Type B pancreatic cell (in vitro differentiated cells): ENCODE measurements around the gene STAT1. TPM values are rescaled to one million over a fixed set of nuclear protein-coding genes. Genes with fewer than 3 reads are reported as not detected.
A peak's percentile ranks its signal among the peaks of the same experiment; 100 is the strongest.
"Not testable (repeated sequence)": the region's sequence is repeated elsewhere in the genome, so short reads cannot be mapped to it uniquely, and the experiment has no call there.

Source experiments
- DNase-seq: peaks from one replicate; pipeline ENCODE4 v3.0.0; 2021; ENCODE audit warnings: mixed read lengths; ENCODE audit not compliant: unreplicated experiment; ENCODE audit errors: extremely low spot score
- H3K27ac Mint-ChIP-seq: 2 replicates; pipeline ENCODE4 v1.8.0; 2021; ENCODE audit warnings: mild to moderate bottlenecking, mixed read lengths
- H3K27me3 Mint-ChIP-seq: 2 replicates; pipeline ENCODE4 v1.8.0; 2021; ENCODE audit warnings: mixed read lengths
- H3K36me3 Mint-ChIP-seq: 2 replicates; pipeline ENCODE4 v1.8.0; 2021; ENCODE audit warnings: mixed read lengths
- H3K4me1 Mint-ChIP-seq: one replicate; pipeline ENCODE4 v1.8.0; 2021; ENCODE audit warnings: mixed read lengths; ENCODE audit not compliant: unreplicated experiment
- H3K4me3 Mint-ChIP-seq: 2 replicates; pipeline ENCODE4 v1.8.0; 2021; ENCODE audit warnings: mild to moderate bottlenecking, mixed read lengths
- H3K9me3 Mint-ChIP-seq: 2 replicates; pipeline ENCODE4 v1.8.0; 2021; ENCODE audit warnings: mixed read lengths
- CTCF ChIP-seq: fragments of 200-600 bp; sonication (generic); conservative IDR thresholded peaks from 2 replicates; pipeline ENCODE4 v1.5.0; 2021; ENCODE audit warnings: antibody characterized with exemption, mild to moderate bottlenecking
- total RNA-seq: library from RNA; stranded (reverse); gene quantifications from 2 replicates; pipeline ENCODE4 v1.2.1, GENCODE V29; 2021; ENCODE audit warnings: low replicate concordance

The STAT1 gene
- total RNA-seq, 1 donor from 2014 or later: 52.8 TPM

DNA sequence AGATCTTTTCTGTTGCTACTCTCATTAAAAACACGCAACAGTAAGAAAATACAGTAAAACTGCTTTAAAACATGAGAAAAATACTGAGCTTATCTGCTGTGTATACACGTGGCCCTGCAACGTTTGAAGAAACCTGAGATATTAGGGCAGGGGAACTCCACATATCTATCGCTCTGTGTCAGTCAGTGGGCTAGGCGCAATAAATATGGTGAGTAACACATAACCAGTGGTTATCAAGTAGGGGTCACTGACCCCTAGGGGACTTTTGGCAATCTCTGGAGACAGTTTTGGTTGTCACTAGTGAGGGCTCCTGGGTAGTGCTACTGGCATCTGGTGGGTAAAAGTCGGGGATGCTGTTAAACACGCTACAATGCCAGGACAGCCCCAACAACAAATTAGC, 14.9 kb downstream of the STAT1 start:
- peaks cover 69% of the 10 kb centered on the region for H3K36me3 Mint-ChIP-seq

GRCh38 chr2:190997526-190998113, 16.4 kb downstream of the STAT1 start:
- no peak for DNase-seq
- H3K27me3 Mint-ChIP-seq: no peaks in the 10 kb centered on the region
- H3K27ac Mint-ChIP-seq: no peak overlapping the region
- no peak for TF ChIP-seq CTCF
- no peaks in the 10 kb centered on the region for H3K9me3 Mint-ChIP-seq
- no peak overlapping the region for H3K4me3 Mint-ChIP-seq
- H3K4me1 Mint-ChIP-seq: peaks cover 4% of the 10 kb centered on the region
- peaks cover 68% of the 10 kb centered on the region for H3K36me3 Mint-ChIP-seq

More for the DNA sequence above, 14.9 kb downstream of the STAT1 start:
- Mint-ChIP-seq H3K27ac (no peak overlapping the region), H3K27me3 (no peaks in the 10 kb centered on the region), H3K4me1 (peaks cover 4% of the 10 kb centered on the region), H3K9me3 (no peaks in the 10 kb centered on the region), H3K4me3 (no peak overlapping the region)
- DNase-seq: no peak
- no peak for TF ChIP-seq CTCF

- no peaks in the 10 kb centered on the region for H3K27me3 Mint-ChIP-seq
- DNase-seq: no peak
- H3K4me1 Mint-ChIP-seq: peaks cover 4% of the 10 kb centered on the region
- no peak overlapping the region for H3K4me3 Mint-ChIP-seq
- H3K27ac Mint-ChIP-seq: no peak overlapping the region
- TF ChIP-seq CTCF: no peak
- no peaks in the 10 kb centered on the region for H3K9me3 Mint-ChIP-seq
- peaks cover 63% of the 10 kb centered on the region for H3K36me3 Mint-ChIP-seq
Observed at GRCh38 chr2:190996947-190997346, 17.0 kb downstream of the STAT1 start.

- Mint-ChIP-seq H3K9me3 (no peaks in the 10 kb centered on the region), H3K4me3 (no peak overlapping the region), H3K27ac (no peak overlapping the region), H3K4me1 (peaks cover 4% of the 10 kb centered on the region), H3K36me3 (peaks cover 62% of the 10 kb centered on the region), H3K27me3 (no peaks in the 10 kb centered on the region)
- no peak for DNase-seq
- peak; percentile 78 for TF ChIP-seq CTCF
Observed at GRCh38 chr2:190996338-190996946, 17.5 kb downstream of the STAT1 start.

GRCh38 chr2:190995315-190995714, 18.7 kb downstream of the STAT1 start:
- peaks cover 55% of the 10 kb centered on the region for H3K36me3 Mint-ChIP-seq
- H3K27me3 Mint-ChIP-seq, H3K4me1 Mint-ChIP-seq, DNase-seq, H3K4me3 Mint-ChIP-seq, H3K27ac Mint-ChIP-seq, H3K9me3 Mint-ChIP-seq: not testable (repeated sequence)

- peaks cover 52% of the 10 kb centered on the region for H3K36me3 Mint-ChIP-seq
- TF ChIP-seq CTCF: no peak
Observed at GRCh38 chr2:190994148-190994547, 19.8 kb downstream of the STAT1 start.

More at GRCh38 chr2:190994148-190994547, 19.8 kb downstream of the STAT1 start:
- Mint-ChIP-seq H3K4me3 (no peak overlapping the region), H3K27ac (no peak overlapping the region), H3K4me1 (no peaks in the 10 kb centered on the region), H3K27me3 (no peaks in the 10 kb centered on the region), H3K9me3 (no peaks in the 10 kb centered on the region)
- DNase-seq: no peak
